SK-N-SH treated with all-trans-retinoic acid at 6 μM for 48 hours (cell line): ENCODE measurements around the gene PDZD2.

Experiments
- ATAC-seq: fragments of 200-7000 bp; cut with Tn5 transposase; 3 replicates; pipeline ENCODE4 v1.9.1; 2020; ENCODE audit warnings: mild to moderate bottlenecking, moderate library complexity
- ARNTL ChIP-seq: fragments of 450-650 bp; formaldehyde crosslinking; IDR thresholded peaks from 2 replicates; pipeline ENCODE4 v1.5.0; 2020; ENCODE audit warnings: low read depth, mild to moderate bottlenecking, moderate library complexity, borderline replicate concordance
- BACH2 ChIP-seq: fragments of 250-450 bp; sonication (Bioruptor Pico); IDR thresholded peaks from 2 replicates; pipeline ENCODE4 v1.9.0; 2021; ENCODE audit warnings: mild to moderate bottlenecking, borderline replicate concordance
- CSDC2 ChIP-seq: fragments of 250-450 bp; sonication (Bioruptor Pico); IDR thresholded peaks from 2 replicates; pipeline ENCODE4 v1.5.0; 2020; ENCODE audit warnings: mild to moderate bottlenecking, moderate library complexity
- CSRNP3 ChIP-seq: fragments of 250-450 bp; sonication (Bioruptor Pico); IDR thresholded peaks from 2 replicates; pipeline ENCODE4 v1.5.1; 2021; ENCODE audit warnings: mild to moderate bottlenecking, moderate library complexity
- ESRRG ChIP-seq: fragments of 250-450 bp; sonication (Bioruptor Pico); IDR thresholded peaks from 2 replicates; pipeline ENCODE4 v1.6.1; 2021; ENCODE audit warnings: mild to moderate bottlenecking
- GLIS3 ChIP-seq: fragments of 250-450 bp; sonication (Bioruptor Pico); IDR thresholded peaks from 2 replicates; pipeline ENCODE4 v1.5.0; 2020; ENCODE audit warnings: mild to moderate bottlenecking, moderate library complexity
- ISL1 ChIP-seq: fragments of 250-450 bp; sonication (Bioruptor Pico); IDR thresholded peaks from 2 replicates; pipeline ENCODE4 v2.1.2; 2022; ENCODE audit warnings: mild to moderate bottlenecking, moderate library complexity
- OSR1 ChIP-seq: fragments of 250-450 bp; sonication (Bioruptor Pico); IDR thresholded peaks from 2 replicates; pipeline ENCODE4 v1.8.0; 2022; ENCODE audit warnings: moderate library complexity, mild to moderate bottlenecking, inconsistent platforms
- PATZ1 ChIP-seq: fragments of 250-450 bp; sonication (Bioruptor Pico); IDR thresholded peaks from 2 replicates; pipeline ENCODE4 v1.8.0; 2020; ENCODE audit warnings: mild to moderate bottlenecking, moderate library complexity, borderline replicate concordance
- PPARA ChIP-seq: fragments of 250-450 bp; sonication (Bioruptor Pico); IDR thresholded peaks from 2 replicates; pipeline ENCODE4 v1.5.0; 2020; ENCODE audit warnings: mild to moderate bottlenecking, borderline replicate concordance
- RARB ChIP-seq: fragments of 250-450 bp; sonication (Bioruptor Pico); IDR thresholded peaks from 2 replicates; pipeline ENCODE4 v1.8.0; 2021; ENCODE audit warnings: mild to moderate bottlenecking, moderate library complexity
- SNAI2 ChIP-seq: fragments of 250-450 bp; sonication (Bioruptor Pico); IDR thresholded peaks from 2 replicates; pipeline ENCODE4 v1.5.0; 2020; ENCODE audit warnings: mild to moderate bottlenecking, moderate library complexity
- TCF4 ChIP-seq: fragments of 250-450 bp; sonication (Bioruptor Pico); IDR thresholded peaks from 2 replicates; pipeline ENCODE4 v1.8.0; 2021; ENCODE audit warnings: mild to moderate bottlenecking, moderate library complexity, borderline replicate concordance
- TSHZ2 ChIP-seq: fragments of 250-450 bp; sonication (Bioruptor Pico); IDR thresholded peaks from 2 replicates; pipeline ENCODE4 v1.5.0; 2020; ENCODE audit warnings: mild to moderate bottlenecking, moderate library complexity
- ZC3H10 ChIP-seq: fragments of 250-450 bp; sonication (Bioruptor Pico); IDR thresholded peaks from 2 replicates; pipeline ENCODE4 v1.5.1; 2021; ENCODE audit warnings: mild to moderate bottlenecking, moderate library complexity
- ZFP3 ChIP-seq: fragments of 250-450 bp; sonication (Bioruptor Pico); IDR thresholded peaks from 2 replicates; pipeline ENCODE4 v1.5.0; 2020; ENCODE audit warnings: mild to moderate bottlenecking, moderate library complexity
- ZFP30 ChIP-seq: fragments of 450-650 bp; formaldehyde crosslinking; IDR thresholded peaks from 2 replicates; pipeline ENCODE4 v1.5.0; 2022; ENCODE audit warnings: mild to moderate bottlenecking, moderate library complexity
- ZNF565 ChIP-seq: fragments of 450-650 bp; formaldehyde crosslinking; conservative IDR thresholded peaks from 2 replicates; pipeline ENCODE4 v1.5.0; 2020; ENCODE audit warnings: low read depth, mild to moderate bottlenecking, moderate library complexity
- ZNF70 ChIP-seq: fragments of 450-650 bp; formaldehyde crosslinking; IDR thresholded peaks from 2 replicates; pipeline ENCODE4 v1.5.0; 2020; ENCODE audit warnings: mild to moderate bottlenecking, moderate library complexity
- ZNF8 ChIP-seq: fragments of 450-650 bp; formaldehyde crosslinking; IDR thresholded peaks from 2 replicates; pipeline ENCODE4 v1.5.0; 2020; ENCODE audit warnings: mild to moderate bottlenecking, moderate library complexity
- TF ChIP-seq, protein P1 (sequence below): fragments of 250-450 bp; sonication (Bioruptor Pico); IDR thresholded peaks from 2 replicates; pipeline ENCODE4 v1.5.1; 2020; ENCODE audit warnings: low read depth, mild to moderate bottlenecking, moderate library complexity
- TF ChIP-seq, protein P2 (sequence below): fragments of 250-450 bp; sonication (Bioruptor Pico); IDR thresholded peaks from 2 replicates; pipeline ENCODE4 v1.8.0; 2021; ENCODE audit warnings: low read depth, mild to moderate bottlenecking, moderate library complexity, borderline replicate concordance

The PDZD2 gene

DNA sequence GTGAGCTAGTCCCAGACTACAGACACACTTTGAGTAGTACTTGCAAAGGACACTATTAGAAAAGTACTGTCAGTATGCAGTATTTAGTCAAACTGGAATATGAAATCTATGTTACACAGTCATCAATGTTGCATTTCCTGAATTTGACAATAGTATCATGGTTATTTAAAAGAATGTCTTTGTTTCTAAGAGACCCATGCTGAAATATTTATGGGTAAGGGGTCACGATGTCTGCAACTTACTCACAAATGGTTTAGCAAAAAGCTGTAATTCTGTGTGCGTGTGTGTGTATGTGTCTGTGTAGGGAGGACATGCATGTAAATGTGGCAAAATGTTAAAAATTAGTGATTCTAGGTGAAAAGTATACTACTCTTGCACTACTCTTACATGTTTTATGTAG lies 429.6 kb downstream of the PDZD2 start:
- TF ChIP-seq ZNF565 (CRISPR knock-in tag) (no peak), ZNF70 (CRISPR knock-in tag) (no peak), PPARA (CRISPR knock-in tag) (no peak), ESRRG (CRISPR knock-in tag) (no peak), OSR1 (CRISPR knock-in tag) (no peak), CSRNP3 (CRISPR knock-in tag) (no peak), ZC3H10 (CRISPR knock-in tag) (no peak), TCF4 (no peak), CSDC2 (CRISPR knock-in tag) (no peak)
- TF ChIP-seq, protein P1, sequence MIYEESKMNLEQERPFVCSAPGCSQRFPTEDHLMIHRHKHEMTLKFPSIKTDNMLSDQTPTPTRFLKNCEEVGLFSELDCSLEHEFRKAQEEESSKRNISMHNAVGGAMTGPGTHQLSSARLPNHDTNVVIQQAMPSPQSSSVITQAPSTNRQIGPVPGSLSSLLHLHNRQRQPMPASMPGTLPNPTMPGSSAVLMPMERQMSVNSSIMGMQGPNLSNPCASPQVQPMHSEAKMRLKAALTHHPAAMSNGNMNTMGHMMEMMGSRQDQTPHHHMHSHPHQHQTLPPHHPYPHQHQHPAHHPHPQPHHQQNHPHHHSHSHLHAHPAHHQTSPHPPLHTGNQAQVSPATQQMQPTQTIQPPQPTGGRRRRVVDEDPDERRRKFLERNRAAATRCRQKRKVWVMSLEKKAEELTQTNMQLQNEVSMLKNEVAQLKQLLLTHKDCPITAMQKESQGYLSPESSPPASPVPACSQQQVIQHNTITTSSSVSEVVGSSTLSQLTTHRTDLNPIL (CRISPR knock-in tag), result no peak
- TF ChIP-seq, protein P2, sequence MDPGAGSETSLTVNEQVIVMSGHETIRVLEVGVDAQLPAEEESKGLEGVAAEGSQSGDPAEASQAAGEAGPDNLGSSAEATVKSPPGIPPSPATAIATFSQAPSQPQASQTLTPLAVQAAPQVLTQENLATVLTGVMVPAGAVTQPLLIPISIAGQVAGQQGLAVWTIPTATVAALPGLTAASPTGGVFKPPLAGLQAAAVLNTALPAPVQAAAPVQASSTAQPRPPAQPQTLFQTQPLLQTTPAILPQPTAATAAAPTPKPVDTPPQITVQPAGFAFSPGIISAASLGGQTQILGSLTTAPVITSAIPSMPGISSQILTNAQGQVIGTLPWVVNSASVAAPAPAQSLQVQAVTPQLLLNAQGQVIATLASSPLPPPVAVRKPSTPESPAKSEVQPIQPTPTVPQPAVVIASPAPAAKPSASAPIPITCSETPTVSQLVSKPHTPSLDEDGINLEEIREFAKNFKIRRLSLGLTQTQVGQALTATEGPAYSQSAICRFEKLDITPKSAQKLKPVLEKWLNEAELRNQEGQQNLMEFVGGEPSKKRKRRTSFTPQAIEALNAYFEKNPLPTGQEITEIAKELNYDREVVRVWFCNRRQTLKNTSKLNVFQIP (CRISPR knock-in tag), result no peak
- ATAC-seq, result no peak

- no peak for ATAC-seq
- TF ChIP-seq BACH2 (CRISPR knock-in tag) (no peak), ESRRG (CRISPR knock-in tag) (no peak)
Measured at GRCh38 chr5:32069396-32069795, 430.5 kb downstream of the PDZD2 start.

- no peak for TF ChIP-seq CSRNP3 (CRISPR knock-in tag)
- TF ChIP-seq, protein P1 (CRISPR knock-in tag), result no peak
- TF ChIP-seq, protein P2 (CRISPR knock-in tag), result no peak
- no peak for TF ChIP-seq ARNTL (CRISPR knock-in tag)
- TF ChIP-seq ZFP30 (CRISPR knock-in tag), result no peak
- no peak for TF ChIP-seq GLIS3
- no peak for TF ChIP-seq SNAI2 (CRISPR knock-in tag)
- TF ChIP-seq TCF4, result no peak
- TF ChIP-seq BACH2 (CRISPR knock-in tag), result no peak
- TF ChIP-seq PPARA (CRISPR knock-in tag), result no peak
- no peak for TF ChIP-seq ZC3H10 (CRISPR knock-in tag)
- TF ChIP-seq ZNF565 (CRISPR knock-in tag), result no peak
- no peak for TF ChIP-seq ZNF70 (CRISPR knock-in tag)
- TF ChIP-seq ISL1 (CRISPR knock-in tag), result no peak
- no peak for TF ChIP-seq ZFP3 (CRISPR knock-in tag)
- no peak for TF ChIP-seq TSHZ2 (CRISPR knock-in tag)
- no peak for TF ChIP-seq ESRRG (CRISPR knock-in tag)
- no peak for TF ChIP-seq PATZ1 (CRISPR knock-in tag)
- TF ChIP-seq RARB (CRISPR knock-in tag), result no peak
- no peak for TF ChIP-seq ZNF8 (CRISPR knock-in tag)
- no peak for ATAC-seq
Measured at GRCh38 chr5:32071351-32071944, 432.5 kb downstream of the PDZD2 start.
